ENCODE data around the gene ZBTB43.

The ZBTB43 gene

GRCh38 chr9:126796758-126797157 lies 8.1 kb upstream of the ZBTB43 start:
- H3K9me3 ChIP-seq (ENCODE audit: control insufficient read depth, low read length), result no peaks in the 10 kb centered on the region
- no peak overlapping the region for H3K18ac ChIP-seq (ENCODE audit: low read depth in 1 of 2, low read length in 2 of 2)
- H2BK5ac ChIP-seq (ENCODE audit: low read depth, low read length, poor library complexity, severe bottlenecking), result no peak overlapping the region
- H2BK120ac ChIP-seq (ENCODE audit: low read depth, low read length), result no peak overlapping the region
- H3K27me3 ChIP-seq (ENCODE audit: control insufficient read depth in 1 of 2, insufficient read depth in 1 of 2, low read length in 2 of 2), result peaks cover 0 to 6% of the 10 kb centered on the region in 2 experiments
- no peak overlapping the region for H3K14ac ChIP-seq (ENCODE audit: low read length in 2 of 2)
- DNase-seq, result no peak
- peaks cover 8% of the 10 kb centered on the region for H3K4me1 ChIP-seq (ENCODE audit: control insufficient read depth, insufficient read depth, low read depth, low read length)
- no peak overlapping the region for H2AFZ ChIP-seq (ENCODE audit: low read depth, low read length)
- H3K27ac ChIP-seq (ENCODE audit: low read length, poor library complexity, severe bottlenecking), result no peak overlapping the region
- H3K9ac ChIP-seq (ENCODE audit: low read length), result no peak overlapping the region
- no peak overlapping the region for H2AK5ac ChIP-seq (ENCODE audit: low read length, severe bottlenecking)
- no peak overlapping the region for H2BK12ac ChIP-seq (ENCODE audit: low read length in 2 of 2)
- H2BK15ac ChIP-seq (ENCODE audit: low read depth, poor library complexity, severe bottlenecking), result no peak overlapping the region
- H3K23ac ChIP-seq (ENCODE audit: low read length in 2 of 2), result no peak overlapping the region
- no peaks in the 10 kb centered on the region for H3K79me1 ChIP-seq (replicated peaks; ENCODE audit: low read length, poor library complexity, severe bottlenecking)
- 92% methylated on average over 4 of the region's 4 CpGs for WGBS
- no peak overlapping the region for H4K8ac ChIP-seq (ENCODE audit: low read length)
- H3K4me2 ChIP-seq (ENCODE audit: low read length, poor library complexity, severe bottlenecking), result no peak overlapping the region
- no peak overlapping the region for H3K4ac ChIP-seq (ENCODE audit: low read depth in 1 of 2, low read length in 2 of 2)
- H3K4me3 ChIP-seq (ENCODE audit: insufficient read depth in 1 of 2, low read depth in 1 of 2, low read length in 2 of 2), result no peak overlapping the region
- H4K91ac ChIP-seq (ENCODE audit: low read length), result no peak overlapping the region
- peaks cover 0 to 3% of the 10 kb centered on the region in 2 experiments for H3K36me3 ChIP-seq (ENCODE audit: control insufficient read depth in 1 of 2, insufficient read depth in 2 of 2, low read depth in 1 of 2, low read length in 2 of 2)

GRCh38 chr9:126797903-126798302 lies 6.9 kb upstream of the ZBTB43 start:
- H3K14ac ChIP-seq (ENCODE audit: low read length in 2 of 2), result no peak overlapping the region
- no peak overlapping the region for H4K8ac ChIP-seq (ENCODE audit: low read length)
- H3K9ac ChIP-seq (ENCODE audit: low read length), result no peak overlapping the region
- H3K9me3 ChIP-seq (ENCODE audit: control insufficient read depth, low read length), result no peaks in the 10 kb centered on the region
- no peak overlapping the region for H2AFZ ChIP-seq (ENCODE audit: low read depth, low read length)
- H2BK120ac ChIP-seq (ENCODE audit: low read depth, low read length), result no peak overlapping the region
- H2BK15ac ChIP-seq (ENCODE audit: low read depth, poor library complexity, severe bottlenecking), result no peak overlapping the region
- no peak overlapping the region for H3K4me2 ChIP-seq (ENCODE audit: low read length, poor library complexity, severe bottlenecking)
- H3K4me3 ChIP-seq (ENCODE audit: insufficient read depth in 1 of 2, low read depth in 1 of 2, low read length in 2 of 2), result no peak overlapping the region
- H2BK5ac ChIP-seq (ENCODE audit: low read depth, low read length, poor library complexity, severe bottlenecking), result no peak overlapping the region
- peaks cover 0 to 6% of the 10 kb centered on the region in 2 experiments for H3K27me3 ChIP-seq (ENCODE audit: control insufficient read depth in 1 of 2, insufficient read depth in 1 of 2, low read length in 2 of 2)
- peaks cover 4% of the 10 kb centered on the region for H3K4me1 ChIP-seq (ENCODE audit: control insufficient read depth, insufficient read depth, low read depth, low read length)
- no peak for DNase-seq
- H3K79me1 ChIP-seq (replicated peaks; ENCODE audit: low read length, poor library complexity, severe bottlenecking), result no peaks in the 10 kb centered on the region
- H2AK5ac ChIP-seq (ENCODE audit: low read length, severe bottlenecking), result no peak overlapping the region
- no peak overlapping the region for H3K27ac ChIP-seq (ENCODE audit: low read length, poor library complexity, severe bottlenecking)
- WGBS, result 72% methylated on average over 2 of the region's 2 CpGs
- peaks cover 0 to 3% of the 10 kb centered on the region in 2 experiments for H3K36me3 ChIP-seq (ENCODE audit: control insufficient read depth in 1 of 2, insufficient read depth in 2 of 2, low read depth in 1 of 2, low read length in 2 of 2)
- H3K4ac ChIP-seq (ENCODE audit: low read depth in 1 of 2, low read length in 2 of 2), result no peak overlapping the region
- no peak overlapping the region for H3K18ac ChIP-seq (ENCODE audit: low read depth in 1 of 2, low read length in 2 of 2)
- H4K91ac ChIP-seq (ENCODE audit: low read length), result no peak overlapping the region
- no peak overlapping the region for H3K23ac ChIP-seq (ENCODE audit: low read length in 2 of 2)
- H2BK12ac ChIP-seq (ENCODE audit: low read length in 2 of 2), result no peak overlapping the region

- H3K9ac ChIP-seq (ENCODE audit: low read length), result no peak overlapping the region
- H2AFZ ChIP-seq (ENCODE audit: low read depth, low read length), result no peak overlapping the region
- no peak overlapping the region for H2AK5ac ChIP-seq (ENCODE audit: low read length, severe bottlenecking)
- H3K23ac ChIP-seq (ENCODE audit: low read length in 2 of 2), result no peak overlapping the region
- no peak overlapping the region for H3K4me2 ChIP-seq (ENCODE audit: low read length, poor library complexity, severe bottlenecking)
- no peak overlapping the region for H3K4ac ChIP-seq (ENCODE audit: low read depth in 1 of 2, low read length in 2 of 2)
- no peaks in the 10 kb centered on the region for H3K36me3 ChIP-seq (ENCODE audit: control insufficient read depth in 1 of 2, insufficient read depth in 2 of 2, low read depth in 1 of 2, low read length in 2 of 2)
- no peak overlapping the region for H3K14ac ChIP-seq (ENCODE audit: low read length in 2 of 2)
- peaks cover 1% of the 10 kb centered on the region for H3K4me1 ChIP-seq (ENCODE audit: control insufficient read depth, insufficient read depth, low read depth, low read length)
- no CpG with 5 or more reads among the region's 1 CpG for WGBS
- H3K27ac ChIP-seq (ENCODE audit: low read length, poor library complexity, severe bottlenecking), result no peak overlapping the region
- no peak overlapping the region for H3K4me3 ChIP-seq (ENCODE audit: insufficient read depth in 1 of 2, low read depth in 1 of 2, low read length in 2 of 2)
- H2BK15ac ChIP-seq (ENCODE audit: low read depth, poor library complexity, severe bottlenecking), result no peak overlapping the region
- no peaks in the 10 kb centered on the region for H3K9me3 ChIP-seq (ENCODE audit: control insufficient read depth, low read length)
- H2BK120ac ChIP-seq (ENCODE audit: low read depth, low read length), result no peak overlapping the region
- DNase-seq, result no peak
- H4K91ac ChIP-seq (ENCODE audit: low read length), result no peak overlapping the region
- no peak overlapping the region for H4K8ac ChIP-seq (ENCODE audit: low read length)
- no peaks in the 10 kb centered on the region for H3K27me3 ChIP-seq (ENCODE audit: control insufficient read depth in 1 of 2, insufficient read depth in 1 of 2, low read length in 2 of 2)
- H3K79me1 ChIP-seq (replicated peaks; ENCODE audit: low read length, poor library complexity, severe bottlenecking), result no peaks in the 10 kb centered on the region
- H2BK12ac ChIP-seq (ENCODE audit: low read length in 2 of 2), result no peak overlapping the region
- no peak overlapping the region for H2BK5ac ChIP-seq (ENCODE audit: low read depth, low read length, poor library complexity, severe bottlenecking)
- no peak overlapping the region for H3K18ac ChIP-seq (ENCODE audit: low read depth in 1 of 2, low read length in 2 of 2)
Measured at GRCh38 chr9:126799034-126799433, 5.8 kb upstream of the ZBTB43 start.

GRCh38 chr9:126802318-126803059 lies 2.4 kb upstream of the ZBTB43 start:
- Histone ChIP-seq H3K18ac (ENCODE audit: low read depth in 1 of 2, low read length in 2 of 2) (no peak overlapping the region), H4K91ac (ENCODE audit: low read length) (no peak overlapping the region), H2BK5ac (ENCODE audit: low read depth, low read length, poor library complexity, severe bottlenecking) (no peak overlapping the region), H3K4me2 (ENCODE audit: low read length, poor library complexity, severe bottlenecking) (no peak overlapping the region), H3K27me3 (ENCODE audit: control insufficient read depth in 1 of 2, insufficient read depth in 1 of 2, low read length in 2 of 2) (no peaks in the 10 kb centered on the region), H2BK120ac (ENCODE audit: low read depth, low read length) (no peak overlapping the region), H4K8ac (ENCODE audit: low read length) (no peak overlapping the region), H3K4ac (ENCODE audit: low read depth in 1 of 2, low read length in 2 of 2) (no peak overlapping the region), H2BK12ac (ENCODE audit: low read length in 2 of 2) (no peak overlapping the region), H3K36me3 (ENCODE audit: control insufficient read depth in 1 of 2, insufficient read depth in 2 of 2, low read depth in 1 of 2, low read length in 2 of 2) (no peaks in the 10 kb centered on the region), H3K4me3 (ENCODE audit: insufficient read depth in 1 of 2, low read depth in 1 of 2, low read length in 2 of 2) (no peak overlapping the region), H2BK15ac (ENCODE audit: low read depth, poor library complexity, severe bottlenecking) (no peak overlapping the region), H3K79me1 (replicated peaks; ENCODE audit: low read length, poor library complexity, severe bottlenecking) (peaks cover 2% of the 10 kb centered on the region), H2AK5ac (ENCODE audit: low read length, severe bottlenecking) (no peak overlapping the region), H3K23ac (ENCODE audit: low read length in 2 of 2) (no peak overlapping the region), H3K9ac (ENCODE audit: low read length) (no peak overlapping the region), H3K9me3 (ENCODE audit: control insufficient read depth, low read length) (no peaks in the 10 kb centered on the region), H3K14ac (ENCODE audit: low read length in 2 of 2) (no peak overlapping the region), H3K4me1 (ENCODE audit: control insufficient read depth, insufficient read depth, low read depth, low read length) (peaks cover 7% of the 10 kb centered on the region), H2AFZ (ENCODE audit: low read depth, low read length) (no peak overlapping the region), H3K27ac (ENCODE audit: low read length, poor library complexity, severe bottlenecking) (no peak overlapping the region)
- DNase-seq, result no peak
- 87% methylated on average over 7 of the region's 8 CpGs for WGBS

Measured in mesenchymal stem cell (in vitro differentiated cells and primary cell).